Effector CD4-positive, alpha-beta T cell (primary cell): ENCODE measurements around the gene COQ8A.

ENCODE experiments used
- DNase-seq: peaks from one replicate; pipeline ENCODE4 v3.0.0-alpha.2; 2020

COQ8A gene

DNA sequence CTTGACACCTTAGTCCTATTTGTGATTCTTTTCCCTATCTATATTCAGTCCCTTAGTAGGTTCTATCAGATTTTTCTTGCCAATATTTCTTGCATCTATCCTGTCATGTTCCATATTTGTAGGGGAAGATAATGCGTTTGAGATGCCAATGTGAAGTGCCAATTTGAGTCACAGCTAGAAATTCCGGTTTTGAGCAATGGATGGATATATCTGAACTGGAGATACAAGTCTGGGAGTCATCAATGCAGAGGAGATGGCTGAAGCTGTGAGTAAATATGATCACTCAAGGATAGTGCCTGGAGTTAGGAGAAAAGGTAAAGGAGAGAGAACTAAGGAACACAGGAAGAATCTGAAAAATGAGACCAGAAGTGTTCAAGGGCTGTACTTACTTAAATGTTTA lies 93.8 kb downstream of the COQ8A start:
- DNase-seq = no peak

DNA sequence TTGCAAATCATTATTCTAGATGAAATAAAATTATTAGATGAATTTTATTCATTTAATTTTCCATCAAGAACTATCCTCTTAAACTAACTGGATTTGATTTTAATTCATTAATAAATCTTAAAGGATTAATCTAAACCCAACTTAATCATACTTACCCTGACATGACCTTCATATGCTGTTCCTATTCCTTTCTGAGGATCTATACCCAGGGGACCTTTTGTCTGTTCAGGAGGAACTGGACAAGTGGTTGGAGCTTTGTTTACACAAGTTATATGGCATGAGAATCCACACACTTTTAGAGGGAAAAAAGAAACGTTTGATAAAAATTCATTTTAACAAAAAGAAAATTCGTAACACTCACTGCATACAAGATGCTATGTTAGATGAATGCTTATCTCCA lies 95.2 kb downstream of the COQ8A start:
- DNase-seq = no peak

DNA sequence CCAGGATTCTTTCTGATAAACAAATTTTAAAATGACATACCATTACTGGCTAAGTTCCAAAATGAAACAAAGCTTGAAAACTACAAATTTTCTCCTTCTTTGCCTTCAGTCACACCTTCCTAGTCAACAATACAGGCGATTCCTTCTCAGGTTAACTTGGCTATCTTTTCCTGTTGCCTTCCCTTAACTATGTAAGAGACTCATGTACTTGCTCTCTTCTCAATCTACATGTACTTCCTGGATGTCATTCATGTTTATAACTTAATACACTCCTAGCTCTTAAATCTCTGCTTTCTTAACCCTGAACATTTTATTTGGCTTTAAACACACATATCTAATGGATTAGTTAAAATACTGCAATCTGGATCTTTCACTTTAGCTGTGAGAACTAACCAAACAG lies 97.0 kb downstream of the COQ8A start:
- no peak for DNase-seq
